ENCODE results near the gene NRXN2.

The NRXN2 gene

DNA sequence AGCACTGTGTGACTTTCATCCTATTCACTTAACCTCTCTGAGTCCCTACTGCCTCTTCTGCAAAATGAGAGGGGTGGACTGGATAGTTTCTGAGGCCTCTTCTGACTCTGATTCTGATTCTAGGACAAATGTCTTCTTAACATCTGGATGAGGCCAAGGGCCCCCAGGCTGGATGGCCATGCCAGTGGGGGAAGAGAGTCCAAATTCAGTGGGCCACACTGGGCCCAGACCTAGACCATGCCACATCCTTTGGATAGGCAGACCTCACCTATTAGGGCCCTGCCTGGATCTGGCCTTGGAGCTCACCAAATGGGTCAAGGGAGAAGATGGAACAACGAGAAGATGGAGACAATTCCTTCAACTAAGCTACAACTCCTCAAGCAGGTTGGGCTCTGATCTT lies 24.6 kb downstream of the NRXN2 start:
- DNase-seq (ENCODE audit: low read depth) = no peak

DNA sequence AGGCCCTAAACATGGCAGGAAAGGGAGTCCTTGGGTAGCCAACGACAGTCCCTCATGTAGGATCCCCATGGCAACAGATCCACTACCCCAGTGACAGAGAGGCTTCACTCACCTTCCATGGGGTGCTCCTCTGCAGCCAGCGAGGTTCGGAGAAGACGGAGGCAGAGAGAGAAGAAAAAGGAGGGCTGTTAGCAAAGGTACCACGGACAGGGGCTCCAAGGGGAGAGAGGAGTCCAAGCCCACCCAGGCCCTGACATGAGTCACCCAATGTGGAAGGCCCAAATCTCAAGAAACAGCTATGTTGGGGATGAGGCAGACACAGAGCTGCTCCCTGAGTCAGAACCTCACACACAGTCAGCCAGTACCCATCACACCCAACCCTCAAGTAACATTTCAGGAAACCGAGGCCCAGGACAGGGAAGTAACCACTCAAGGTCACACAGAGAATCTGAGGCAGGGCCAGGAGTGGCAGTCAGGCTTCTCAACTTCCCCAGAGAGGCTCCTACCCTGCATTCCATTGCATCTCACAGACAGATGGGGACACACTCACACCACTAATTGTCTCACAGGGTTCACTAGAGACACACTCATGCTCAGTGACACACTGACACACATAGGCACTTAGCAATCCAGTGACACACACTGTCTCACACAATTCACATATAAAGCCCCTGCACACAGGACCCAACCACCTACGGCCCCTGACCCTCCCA lies 25.2 kb downstream of the NRXN2 start:
- no peak for DNase-seq (ENCODE audit: low read depth)

DNA sequence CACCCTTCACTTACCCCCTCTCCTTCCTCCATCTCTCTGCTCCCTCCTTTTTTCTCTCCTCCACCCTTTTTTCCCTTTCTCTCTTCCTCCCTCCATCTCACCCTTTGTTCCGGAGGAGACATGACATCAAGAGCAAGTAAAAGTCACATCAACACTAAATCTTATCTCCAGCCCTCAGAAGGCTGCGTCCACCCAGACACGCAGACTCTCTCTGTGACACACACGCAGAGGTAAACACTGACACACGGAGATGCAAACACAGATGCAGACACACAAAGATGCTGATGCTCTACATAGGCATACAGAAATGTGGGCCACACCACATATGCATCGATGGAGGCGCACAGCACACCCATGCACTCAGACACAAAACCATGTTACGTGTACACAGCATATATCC lies 27.0 kb downstream of the NRXN2 start:
- no peak for DNase-seq (ENCODE audit: low read depth)

DNA sequence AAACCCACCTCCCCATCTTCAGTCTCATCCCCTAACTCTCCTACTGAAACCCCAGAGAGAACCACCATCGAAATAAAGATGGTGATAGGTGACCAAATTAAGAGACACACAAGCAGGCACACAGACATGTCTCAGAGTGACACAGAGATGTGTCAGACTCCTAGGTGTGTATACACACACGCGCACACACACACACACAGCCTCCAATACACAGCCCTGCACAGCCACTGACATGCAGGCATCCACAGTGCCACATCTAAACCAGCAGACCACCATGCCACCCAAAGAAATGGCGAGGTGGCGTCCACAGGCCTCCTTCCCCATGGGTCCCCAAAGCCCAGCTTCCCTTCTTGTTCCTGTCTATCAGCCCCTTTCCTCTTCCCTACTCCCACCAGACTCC lies 27.4 kb downstream of the NRXN2 start:
- no peak for DNase-seq (ENCODE audit: low read depth)

DNA sequence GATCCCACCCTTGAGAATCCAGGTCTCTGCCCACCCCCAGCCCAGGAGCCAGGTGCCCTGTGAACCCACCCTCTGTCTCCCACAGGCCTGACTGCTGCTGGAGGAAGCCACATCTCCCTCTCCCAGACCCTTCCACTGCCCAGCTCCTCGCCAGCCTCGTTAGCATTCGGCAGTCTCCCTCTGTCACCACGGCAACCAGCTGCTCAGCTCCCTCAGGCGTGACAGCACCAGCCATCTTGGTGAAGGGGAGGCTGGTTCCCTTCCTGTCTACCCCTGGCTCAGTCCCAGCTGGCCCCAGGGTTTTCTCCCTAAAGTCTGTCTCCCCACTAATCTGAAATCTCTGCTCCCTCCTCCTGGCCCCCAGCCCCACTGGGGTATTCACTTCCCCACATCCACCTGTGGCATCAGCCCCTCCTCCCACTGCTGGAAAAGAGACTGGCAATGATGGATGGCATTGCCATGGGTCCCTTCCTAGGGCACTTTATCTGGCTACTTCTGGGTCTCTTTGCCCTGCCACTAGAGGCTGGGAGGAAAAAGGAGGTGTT lies 28.1 kb downstream of the NRXN2 start:
- DNase-seq (ENCODE audit: low read depth) = no peak

DNA sequence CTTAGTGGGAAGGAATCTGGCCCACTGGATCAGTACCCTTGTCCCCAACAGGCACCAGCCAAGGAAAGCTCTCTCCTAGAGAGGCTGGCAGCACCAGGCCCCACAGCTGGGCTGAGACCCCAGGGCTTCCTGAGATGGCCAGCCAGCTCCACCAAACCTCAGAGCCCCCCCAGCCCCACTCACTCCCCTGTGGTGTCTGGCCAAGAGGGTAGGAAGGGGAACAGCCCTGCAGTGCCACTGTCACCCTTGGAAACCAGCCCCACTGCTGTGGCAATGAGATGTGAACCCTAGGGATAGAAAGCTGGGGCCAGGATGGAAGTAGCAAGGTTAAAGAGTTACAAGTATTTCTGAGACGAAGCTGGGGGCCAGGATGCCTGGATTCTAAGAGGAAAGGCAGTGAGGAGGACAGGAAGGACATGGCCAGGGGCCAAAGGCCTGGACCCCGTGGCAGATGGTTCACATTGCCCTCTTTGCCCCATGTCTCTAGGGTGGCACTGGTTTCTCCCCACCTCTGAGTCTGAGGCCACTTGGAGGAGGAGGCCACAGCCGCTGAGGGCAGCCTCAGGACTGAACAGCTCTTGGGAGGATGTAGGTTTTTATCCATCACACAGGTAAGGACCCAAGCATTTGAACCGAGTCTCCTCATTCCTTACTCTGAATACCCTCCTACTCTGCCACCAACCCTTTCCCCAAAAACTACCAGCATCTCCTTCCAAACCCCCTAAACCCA lies 28.8 kb downstream of the NRXN2 start:
- no peak for DNase-seq (ENCODE audit: low read depth)

DNA sequence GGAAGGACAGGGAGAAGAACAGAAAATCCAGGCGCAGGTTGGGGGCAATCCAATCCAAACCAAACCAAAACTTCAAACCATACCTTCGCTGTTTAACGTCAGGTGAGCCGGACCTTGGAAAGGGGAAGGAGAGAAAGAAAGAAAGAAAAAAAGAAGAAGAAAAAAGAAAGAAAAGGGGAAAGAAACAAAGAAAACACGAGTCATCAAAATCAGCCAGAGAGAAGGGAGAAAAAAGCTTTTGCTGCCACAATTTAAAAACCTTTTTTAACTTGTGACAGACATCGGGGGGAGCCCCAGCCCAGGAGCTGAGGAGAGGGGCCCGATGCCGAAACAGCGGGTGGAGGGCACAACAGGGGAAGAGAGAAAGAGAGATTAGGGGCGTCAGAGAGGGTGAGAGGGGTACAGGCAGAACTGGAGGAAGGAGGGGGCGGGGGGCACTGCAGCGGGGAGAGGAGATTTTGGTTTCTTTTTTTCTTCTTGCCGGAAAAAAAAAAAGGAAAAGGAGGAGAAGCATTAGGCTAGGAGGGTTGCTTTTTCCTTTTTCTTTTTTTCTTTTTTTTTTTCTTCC lies 30.1 kb downstream of the NRXN2 start:
- no peak for DNase-seq (ENCODE audit: low read depth)

DNA sequence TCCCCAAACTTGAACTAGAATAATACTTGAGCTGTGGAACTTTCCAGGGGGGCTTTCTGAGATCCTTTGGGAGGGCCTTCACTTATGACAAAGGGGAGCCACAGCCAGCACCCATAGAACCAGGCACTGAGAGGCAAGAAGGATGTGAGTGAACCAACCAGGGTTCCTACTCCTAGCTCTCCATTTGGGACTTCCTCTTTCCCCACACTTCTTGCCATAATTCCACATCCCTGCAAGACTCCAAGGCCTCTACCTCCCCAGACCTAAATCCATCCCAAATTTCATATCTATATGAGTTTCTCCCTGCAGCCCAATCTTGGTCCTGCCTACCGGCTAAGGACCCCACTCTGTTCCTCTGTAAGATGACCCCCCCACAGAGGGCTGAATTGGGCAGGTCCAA lies 31.5 kb downstream of the NRXN2 start:
- no peak for DNase-seq (ENCODE audit: low read depth)

DNA sequence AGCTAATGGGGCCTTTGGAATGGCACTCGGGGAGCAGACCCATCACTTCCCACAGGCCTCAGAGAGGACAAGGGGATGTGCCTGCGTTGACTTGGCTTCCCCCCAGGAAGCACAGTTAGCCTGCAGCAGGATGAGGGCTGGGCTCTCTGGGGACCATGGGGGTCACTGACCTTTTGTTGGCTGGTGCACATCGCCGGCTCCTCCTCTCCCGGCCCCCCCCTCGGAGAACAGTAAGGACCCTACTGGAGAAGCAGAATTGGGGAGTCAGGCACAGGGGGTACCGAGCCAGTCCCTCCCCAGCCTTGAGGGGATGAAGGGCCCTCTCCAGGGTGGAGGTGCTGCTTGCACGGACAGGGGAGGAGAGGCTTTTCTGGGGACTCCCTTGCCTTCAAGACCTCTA lies 32.8 kb downstream of the NRXN2 start:
- DNase-seq (ENCODE audit: low read depth) = no peak

DNA sequence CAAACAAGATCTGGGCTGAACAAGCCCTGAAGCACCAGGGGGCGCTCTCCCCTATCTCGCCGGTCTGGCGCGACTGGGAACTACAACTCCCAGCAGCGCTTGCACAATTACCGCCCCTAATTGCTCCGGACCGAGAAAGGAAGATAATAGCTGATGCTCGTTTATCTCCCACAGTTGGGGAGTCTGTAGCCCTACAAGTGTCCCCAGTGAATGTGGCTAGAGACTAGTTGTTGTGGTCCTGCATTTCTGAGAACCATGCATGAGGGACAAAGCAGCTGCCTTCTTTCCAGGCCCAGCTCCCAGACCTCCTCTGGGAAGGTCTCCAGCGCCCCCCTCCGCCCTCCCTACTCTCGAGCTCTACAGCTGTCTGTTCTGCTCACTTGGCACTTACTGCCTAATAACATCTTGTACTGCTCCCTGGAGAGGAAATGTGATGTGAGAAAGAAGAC lies 34.4 kb downstream of the NRXN2 start:
- peak; percentile 82 for DNase-seq (ENCODE audit: low read depth)

DNA sequence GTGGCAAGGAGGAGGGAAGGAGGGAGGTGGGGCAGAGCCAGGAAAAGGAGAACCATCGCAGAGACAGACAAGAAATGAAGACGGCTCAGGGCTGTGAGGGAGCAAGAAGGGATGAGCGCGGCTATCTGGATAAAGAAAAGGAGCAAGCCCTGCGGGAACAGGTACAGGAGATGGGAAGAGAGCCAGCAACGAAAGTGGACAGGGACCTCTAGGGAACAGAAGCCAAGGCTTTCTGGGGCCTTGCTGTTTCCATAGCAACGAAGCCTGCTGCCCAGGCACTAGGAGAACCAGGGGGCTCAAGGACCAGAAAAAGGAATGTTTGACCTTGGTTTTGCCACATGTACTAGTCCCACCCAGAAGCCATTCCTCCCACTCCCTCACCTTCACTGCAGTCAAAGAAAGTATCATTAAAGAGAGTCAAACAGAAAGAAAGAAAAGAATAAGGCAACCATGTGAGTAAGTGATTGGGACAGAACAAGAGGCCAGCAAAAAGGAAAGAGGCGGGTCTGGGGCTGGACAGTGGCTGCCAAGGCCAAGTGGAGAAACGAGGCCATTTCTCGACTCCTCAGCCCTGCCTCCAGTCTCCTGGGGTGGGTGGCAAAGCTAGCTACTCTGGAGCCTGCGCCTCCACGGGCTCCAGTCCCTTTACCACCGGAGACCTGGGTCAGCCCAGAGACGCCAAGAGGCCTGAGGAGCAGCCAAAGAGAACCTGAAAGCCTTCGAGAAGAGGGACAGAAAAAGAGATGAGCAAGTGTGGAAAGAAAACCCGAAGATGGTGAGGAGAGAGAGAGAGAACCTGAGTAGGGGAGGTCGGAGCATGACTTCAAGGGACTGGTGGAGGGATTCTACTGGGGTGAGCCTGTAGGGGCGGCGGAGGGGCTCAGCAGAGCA lies 35.1 kb downstream of the NRXN2 start:
- no peak for DNase-seq (ENCODE audit: low read depth)

DNA sequence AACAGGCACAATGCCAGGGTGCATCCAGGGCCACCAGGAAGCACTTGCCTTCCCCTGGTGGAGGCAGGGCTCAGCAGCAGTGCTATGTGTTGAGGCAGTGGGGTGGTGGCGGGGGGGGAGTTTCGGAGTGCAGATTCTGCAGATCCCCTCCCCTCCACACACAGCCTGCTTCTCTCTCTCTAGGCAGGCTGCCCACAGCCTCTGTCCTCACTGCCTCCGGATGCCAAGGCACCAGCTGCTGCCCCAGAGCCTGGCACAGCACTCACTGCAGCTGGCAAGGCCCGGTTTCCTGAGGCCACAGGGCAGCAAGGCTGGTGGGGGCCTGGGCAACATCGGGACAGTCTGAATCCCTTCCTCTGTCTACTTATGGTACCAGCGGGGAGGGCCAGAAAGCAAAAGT lies 35.8 kb downstream of the NRXN2 start:
- DNase-seq (ENCODE audit: low read depth) = no peak

DNA sequence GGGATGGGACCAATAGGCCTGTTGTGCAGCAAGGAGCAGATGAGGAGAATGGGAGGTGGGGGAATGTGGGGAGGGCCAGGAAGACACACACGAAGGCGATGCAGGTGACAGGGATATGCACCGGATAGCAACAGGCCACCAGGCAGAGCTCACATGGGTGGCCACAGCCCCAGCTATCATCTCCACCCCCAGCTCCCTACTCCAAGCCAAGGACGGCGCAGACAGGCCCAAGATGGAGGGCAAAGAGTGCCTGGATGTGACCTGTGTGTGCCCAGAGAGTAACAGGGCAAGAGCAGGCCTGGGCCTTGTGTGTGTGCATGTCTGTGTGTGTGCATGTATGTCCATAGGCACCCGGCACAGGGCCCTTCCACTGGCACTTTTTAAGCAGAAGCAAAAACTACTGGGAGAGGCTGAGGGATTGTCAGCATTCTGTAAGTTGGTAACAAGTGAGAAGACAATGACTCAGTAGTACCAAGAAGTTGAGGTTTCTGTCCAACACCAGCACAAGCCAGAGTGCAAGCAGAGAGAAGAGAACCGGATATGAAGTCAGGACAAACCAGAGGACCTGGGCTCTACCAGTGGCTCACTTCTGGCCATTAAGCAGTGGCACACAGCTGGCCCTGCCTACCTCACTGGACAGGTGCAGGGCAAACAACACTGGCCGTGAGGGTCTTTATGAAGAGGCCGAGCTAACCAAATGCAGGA lies 36.4 kb downstream of the NRXN2 start:
- peak; percentile 18 for DNase-seq (ENCODE audit: low read depth)

DNA sequence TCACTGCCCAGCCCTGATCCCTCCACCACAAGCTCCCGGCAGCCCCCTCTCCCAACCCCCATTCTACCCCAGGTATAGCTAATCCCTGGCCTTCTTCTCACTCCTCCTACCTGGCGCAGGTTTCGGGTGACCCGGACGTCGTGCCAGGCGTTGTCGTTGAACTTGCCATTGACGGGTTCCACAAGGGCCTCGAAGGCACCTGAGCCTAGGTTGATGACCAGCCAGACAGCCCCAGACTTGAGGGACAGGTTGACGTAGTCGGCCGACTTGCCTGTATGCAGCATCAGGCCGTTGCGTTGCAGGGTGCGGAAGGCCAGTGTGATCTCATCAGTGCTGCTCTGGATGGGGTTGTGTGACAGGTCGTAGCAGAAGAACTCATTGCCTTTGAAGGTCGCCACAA lies 37.5 kb downstream of the NRXN2 start:
- DNase-seq (ENCODE audit: low read depth) = no peak

DNA sequence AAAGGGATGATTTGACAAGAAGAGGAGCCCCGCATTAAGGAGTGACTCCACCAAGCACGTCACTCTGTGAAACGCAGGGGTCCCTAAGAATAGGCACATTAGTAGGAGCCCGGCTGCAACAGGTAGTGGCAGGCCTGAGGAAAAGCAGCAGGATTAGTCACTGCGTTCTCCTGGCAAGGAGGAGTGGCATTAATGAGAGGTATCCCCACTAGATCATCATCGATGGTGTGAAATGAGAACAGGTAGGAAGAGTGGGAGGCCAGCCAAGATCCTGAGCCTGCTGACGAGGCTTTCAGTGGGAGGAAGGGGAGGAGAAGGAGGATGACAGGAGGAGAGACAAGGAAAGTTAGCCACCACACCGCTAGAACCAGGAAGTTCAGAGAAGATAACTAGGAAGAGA lies 38.6 kb downstream of the NRXN2 start:
- no peak for DNase-seq (ENCODE audit: low read depth)

DNA sequence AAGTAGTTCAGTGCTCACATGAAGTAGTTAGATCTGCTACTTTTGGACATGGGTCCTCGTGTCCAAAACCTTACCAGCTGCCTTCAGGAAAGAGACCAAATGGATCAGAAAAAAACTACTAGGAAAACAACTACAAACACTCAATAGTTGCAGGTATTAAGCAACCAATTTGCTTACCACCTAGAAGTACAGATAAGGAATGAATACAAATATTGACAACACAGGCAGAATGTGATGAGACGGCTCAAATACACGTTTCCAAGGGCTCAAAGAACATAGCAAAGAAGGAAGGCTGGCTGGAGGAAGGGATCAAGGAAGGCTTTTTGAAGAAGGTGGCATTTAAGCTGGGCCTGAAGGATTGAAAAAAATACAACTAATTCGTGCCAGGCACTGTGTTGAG lies 41.8 kb downstream of the NRXN2 start:
- no peak for DNase-seq (ENCODE audit: low read depth)

DNA sequence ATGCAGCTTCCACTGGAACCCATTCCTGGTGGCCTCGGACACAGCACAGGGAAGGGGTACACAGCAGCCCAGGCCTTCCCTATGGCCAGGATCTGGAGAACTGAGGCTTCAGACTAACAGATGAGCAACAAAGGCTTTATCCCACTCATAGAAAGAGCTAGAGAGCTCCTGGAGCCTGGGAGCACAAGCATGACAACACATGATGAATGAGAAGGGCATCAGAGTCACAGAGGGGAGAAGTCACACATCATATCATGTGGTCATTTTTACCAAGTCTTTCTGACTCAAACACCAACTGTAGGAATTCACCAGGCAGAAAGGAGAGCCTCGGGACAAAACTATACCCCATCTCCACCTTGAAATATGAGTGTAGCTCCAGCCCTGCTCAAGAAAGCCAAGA lies 43.2 kb downstream of the NRXN2 start:
- no peak for DNase-seq (ENCODE audit: low read depth)

DNA sequence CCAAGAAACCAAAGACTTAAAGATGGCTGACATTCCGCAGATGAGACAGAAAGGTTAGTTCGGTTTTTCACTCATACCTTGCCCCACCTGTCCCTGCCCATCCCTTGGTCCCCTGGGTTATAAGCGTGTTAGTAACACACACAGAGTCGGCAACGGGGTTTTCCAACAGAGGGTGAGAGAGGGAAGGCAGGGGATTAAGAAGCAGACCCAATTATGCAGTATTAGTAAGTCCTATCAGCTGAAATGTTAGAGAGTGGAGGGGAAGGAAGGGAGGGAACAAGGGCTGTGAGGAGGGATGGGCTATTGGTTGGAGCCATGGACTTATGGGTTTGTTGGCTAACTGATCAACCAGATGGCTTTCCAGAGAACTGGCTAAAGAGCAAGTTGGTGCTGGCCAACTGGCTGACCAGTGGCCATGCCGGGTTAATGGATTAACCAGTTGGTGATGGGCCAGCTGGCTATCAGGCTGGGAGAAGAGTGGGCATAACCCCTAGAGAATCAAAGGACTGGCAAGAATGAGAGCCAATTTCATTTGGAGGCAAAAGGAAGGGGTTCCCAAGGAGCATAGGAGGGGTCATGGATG lies 45.5 kb downstream of the NRXN2 start:
- no peak for DNase-seq (ENCODE audit: low read depth)

DNA sequence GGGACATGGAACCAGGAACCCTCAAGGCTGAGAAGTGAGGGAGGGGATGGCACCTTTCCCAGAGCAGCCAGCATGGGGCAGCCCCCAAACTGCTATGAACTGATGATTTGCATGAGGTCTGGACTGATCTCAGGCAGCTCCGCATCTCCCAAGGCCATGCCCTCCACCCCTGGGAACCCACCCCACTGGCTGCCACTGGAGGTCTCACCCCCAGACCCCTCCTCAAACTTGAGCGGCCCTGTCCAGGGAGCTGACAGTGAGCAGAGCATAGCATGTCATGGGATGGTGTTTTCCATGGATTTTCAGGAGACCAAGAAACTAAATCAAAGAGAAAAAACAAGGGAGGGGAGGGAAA lies 46.8 kb downstream of the NRXN2 start:
- no peak for DNase-seq (ENCODE audit: low read depth)

DNA sequence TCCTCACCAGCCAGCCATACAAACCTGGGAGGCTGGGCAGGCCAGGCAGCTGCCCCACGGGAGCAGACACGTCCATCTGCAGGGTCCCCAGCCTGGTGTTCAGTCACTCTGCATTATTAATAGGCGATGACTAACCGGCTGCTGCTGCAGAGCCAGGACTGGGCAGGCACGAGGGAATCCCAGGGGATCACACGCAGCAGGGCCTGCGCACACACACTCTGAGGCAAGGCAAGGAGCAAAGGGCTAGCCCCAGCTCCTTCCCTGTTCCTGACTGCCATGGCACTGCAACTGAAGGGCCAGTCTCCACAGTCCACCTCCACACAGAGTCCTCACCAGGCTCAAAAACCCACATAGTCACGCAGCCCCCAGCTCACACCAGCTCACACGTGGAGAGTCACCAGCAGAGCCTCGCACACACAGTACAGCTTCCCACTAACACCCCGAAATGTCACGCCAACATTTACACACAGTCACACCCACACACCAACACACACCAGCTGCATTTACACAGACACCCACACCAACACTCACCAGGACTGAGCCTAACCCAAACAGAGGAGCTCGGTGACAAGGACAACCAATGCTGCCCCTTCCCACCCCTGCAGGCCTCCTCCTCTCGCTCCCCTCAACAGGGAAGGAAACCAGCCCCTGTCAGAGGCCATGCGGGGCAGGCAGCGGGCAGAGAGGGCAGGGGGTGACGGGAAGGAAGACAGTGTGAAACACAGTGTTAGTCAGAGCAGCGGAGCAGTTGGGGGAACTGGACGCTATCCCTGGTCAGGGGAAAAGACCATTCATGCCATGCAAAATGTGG lies 47.3 kb downstream of the NRXN2 start:
- peak; percentile 84 for DNase-seq (ENCODE audit: low read depth)

Measured in EH (cell line).